ENCODE measurements around the gene LHFPL3. TPM values are rescaled to one million over a fixed set of nuclear protein-coding genes. Genes with fewer than 3 reads are reported as not detected.

LHFPL3 gene
- polyA plus RNA-seq, 1 of the 3 experiments (the other 2 are of a cell fraction), result not detected

DNA sequence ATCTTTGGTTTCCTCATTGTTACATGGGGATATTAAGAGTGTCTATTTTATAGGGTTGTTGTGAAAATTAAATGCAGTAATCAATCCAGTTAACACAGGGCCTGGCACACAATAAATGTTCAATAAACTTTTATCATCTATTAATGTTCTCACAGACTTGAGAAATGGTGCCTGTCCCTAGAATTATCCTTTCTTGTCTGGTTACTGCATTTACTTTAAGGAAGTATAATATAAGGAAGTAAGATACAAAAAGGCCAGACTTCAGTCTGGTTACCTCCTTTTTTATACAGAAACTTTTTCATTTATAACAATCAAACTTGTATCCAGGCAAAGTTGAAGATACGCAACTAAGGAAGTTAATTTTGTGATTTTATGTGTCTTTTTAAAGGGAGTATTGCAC lies 117.0 kb downstream of the LHFPL3 start:
- no peaks in the 10 kb centered on the region for H3K79me2 ChIP-seq (ENCODE audit: insufficient read depth)
- ChIA-PET POLR2A (no interaction called here), CTCF (interaction anchor here (0.7 kb wide), 1 partner anchor 22 kb away, joined by 3 read pairs; no protein-coding TSS in a partner anchor)
- no peak for DNase-seq
- 30% methylated on average over 1 of the region's 1 CpG for WGBS (ENCODE audit: low lambda C conversion rate)
- no peaks in the 10 kb centered on the region for H3K36me3 ChIP-seq (replicated peaks in 1 of 2; ENCODE audit: control insufficient read depth in 1 of 2, insufficient read depth in 2 of 2, low read length in 1 of 2)
- no peak overlapping the region for H2AFZ ChIP-seq (ENCODE audit: low read depth)
- no peak overlapping the region for H3K9ac ChIP-seq
- H3K4me3 ChIP-seq (ENCODE audit: low read depth in 2 of 2, low read length in 1 of 2), result no peak overlapping the region
- TF ChIP-seq JUND (IDR thresholded peaks at IDR 0.05) (no peak), NRF1 (IDR thresholded peaks at IDR 0.05; ENCODE audit: low read depth, low read length) (no peak), RCOR1 (IDR thresholded peaks at IDR 0.05; ENCODE audit: low read length) (no peak), PBX3 (IDR thresholded peaks at IDR 0.05) (no peak), CHD2 (IDR thresholded peaks at IDR 0.05; ENCODE audit: low read length, partially characterized antibody) (no peak)
- TF ChIP-seq, protein P1, sequence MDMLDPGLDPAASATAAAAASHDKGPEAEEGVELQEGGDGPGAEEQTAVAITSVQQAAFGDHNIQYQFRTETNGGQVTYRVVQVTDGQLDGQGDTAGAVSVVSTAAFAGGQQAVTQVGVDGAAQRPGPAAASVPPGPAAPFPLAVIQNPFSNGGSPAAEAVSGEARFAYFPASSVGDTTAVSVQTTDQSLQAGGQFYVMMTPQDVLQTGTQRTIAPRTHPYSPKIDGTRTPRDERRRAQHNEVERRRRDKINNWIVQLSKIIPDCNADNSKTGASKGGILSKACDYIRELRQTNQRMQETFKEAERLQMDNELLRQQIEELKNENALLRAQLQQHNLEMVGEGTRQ (IDR thresholded peaks at IDR 0.05; ENCODE audit: borderline replicate concordance, low read depth, low read length), result no peak
- H3K27me3 ChIP-seq (ENCODE audit: insufficient read depth), result 0 out of 2 replicates have a peak, but pooled peaks cover 5% of the 10 kb centered on the region
- no peaks in the 10 kb centered on the region for H4K20me1 ChIP-seq (ENCODE audit: insufficient read depth)
- 0 out of 4 replicates have a peak, but pooled peaks cover 0 to 3% of the 10 kb centered on the region in 2 experiments for H3K4me1 ChIP-seq (ENCODE audit: control insufficient read depth in 1 of 2, insufficient read depth in 2 of 2, low read depth in 1 of 2, low read length in 1 of 2)
- no peaks in the 10 kb centered on the region for H3K9me3 ChIP-seq
- H3F3A ChIP-seq (replicated peaks; ENCODE audit: insufficient read depth), result no peaks in the 10 kb centered on the region
- no peaks in the 10 kb centered on the region for H3K9me2 ChIP-seq
- H3K4me2 ChIP-seq, result no peak overlapping the region
- H3K27ac ChIP-seq (ENCODE audit: low read depth in 2 of 2, low read length in 1 of 2), result no peak overlapping the region

- no peak for DNase-seq
- Histone ChIP-seq H3K4me3 (ENCODE audit: low read depth in 2 of 2, low read length in 1 of 2) (no peak overlapping the region), H2AFZ (ENCODE audit: low read depth) (no peak overlapping the region), H3K36me3 (replicated peaks in 1 of 2; ENCODE audit: control insufficient read depth in 1 of 2, insufficient read depth in 2 of 2, low read length in 1 of 2) (no peaks in the 10 kb centered on the region), H4K20me1 (ENCODE audit: insufficient read depth) (no peaks in the 10 kb centered on the region), H3K4me2 (no peak overlapping the region), H3K4me1 (ENCODE audit: control insufficient read depth in 1 of 2, insufficient read depth in 2 of 2, low read depth in 1 of 2, low read length in 1 of 2) (0 out of 4 replicates have a peak, but pooled peaks cover 0 to 3% of the 10 kb centered on the region in 2 experiments), H3F3A (replicated peaks; ENCODE audit: insufficient read depth) (no peaks in the 10 kb centered on the region), H3K27me3 (ENCODE audit: insufficient read depth) (0 out of 2 replicates have a peak, but pooled peaks cover 5% of the 10 kb centered on the region), H3K9ac (no peak overlapping the region), H3K79me2 (ENCODE audit: insufficient read depth) (no peaks in the 10 kb centered on the region), H3K9me3 (no peaks in the 10 kb centered on the region), H3K27ac (ENCODE audit: low read depth in 2 of 2, low read length in 1 of 2) (no peak overlapping the region), H3K9me2 (no peaks in the 10 kb centered on the region)
- 34% methylated on average over 5 of the region's 5 CpGs for WGBS (ENCODE audit: low lambda C conversion rate)
- POLR2A ChIA-PET, result interaction anchor here (0.6 kb wide), 1 partner anchor 1315 kb away, joined by 3 read pairs; no protein-coding TSS in a partner anchor
- CTCF ChIA-PET, result interaction anchor here (1.5 to 1.8 kb wide), 3 partner anchors 14 to 397 kb away, joined by 3 to 5 read pairs (median 4); no protein-coding TSS in a partner anchor
- TF ChIP-seq NFIC (IDR thresholded peaks at IDR 0.05; ENCODE audit: borderline replicate concordance) (no peak), TAF1 (IDR thresholded peaks at IDR 0.05; ENCODE audit: borderline replicate concordance, low read depth, low read length) (no peak), SIN3A (IDR thresholded peaks at IDR 0.05; ENCODE audit: borderline replicate concordance, low read depth, low read length) (no peak), CHD2 (IDR thresholded peaks at IDR 0.05; ENCODE audit: low read length, partially characterized antibody) (no peak), FOXJ3 (CRISPR knock-in tag; IDR thresholded peaks at IDR 0.05) (no peak), REST (IDR thresholded peaks at IDR 0.05; ENCODE audit: low read depth, low read length) (no peak), POLR2AphosphoS5 (IDR thresholded peaks at IDR 0.05; ENCODE audit: low read depth, low read length) (no peak), JUND (IDR thresholded peaks at IDR 0.05) (no peak), ZBTB33 (IDR thresholded peaks at IDR 0.05; ENCODE audit: borderline replicate concordance, low read depth) (no peak), YY1 (IDR thresholded peaks at IDR 0.05; ENCODE audit: low read depth) (no peak), EP300 (IDR thresholded peaks at IDR 0.05; ENCODE audit: borderline replicate concordance in 1 of 2, low read depth in 1 of 2, low read length in 1 of 2) (no peak), MEF2A (IDR thresholded peaks at IDR 0.05; ENCODE audit: borderline replicate concordance, low read depth) (no peak), ELF1 (IDR thresholded peaks at IDR 0.05) (no peak), RXRA (IDR thresholded peaks at IDR 0.05; ENCODE audit: borderline replicate concordance, low read depth) (no peak)
- TF ChIP-seq, protein P2, sequence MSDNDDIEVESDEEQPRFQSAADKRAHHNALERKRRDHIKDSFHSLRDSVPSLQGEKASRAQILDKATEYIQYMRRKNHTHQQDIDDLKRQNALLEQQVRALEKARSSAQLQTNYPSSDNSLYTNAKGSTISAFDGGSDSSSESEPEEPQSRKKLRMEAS (IDR thresholded peaks at IDR 0.05; ENCODE audit: low read depth), result no peak
These were observed 122.5 kb downstream of the LHFPL3 start for GRCh38 chr7:104450861-104451260.

All from SK-N-SH (cell line).